GM12892 (cell line): ENCODE results near the gene OTUB1.

Experiments used
- DNase-seq: peaks from one replicate; pipeline ENCODE4 v3.0.0; 2011; ENCODE audit not compliant: insufficient read length
- FAIRE-seq: peaks from 2 replicates; lab custom pipeline; 2011; peaks lifted over from hg19 to GRCh38; lab: Jason Lieb, UNC
- POLR2A ChIP-seq: IDR thresholded peaks from 2 replicates; pipeline ENCODE4 v1.6.1; 2011; ENCODE audit warnings: low read depth, low read length, control low read depth
- POLR2AphosphoS5 ChIP-seq: IDR thresholded peaks from 2 replicates; pipeline ENCODE4 v1.6.1; 2011; ENCODE audit warnings: low read depth, low read length, control low read depth
- TAF1 ChIP-seq: IDR thresholded peaks from 2 replicates; pipeline ENCODE4 v1.6.1; 2011; ENCODE audit warnings: low read depth, mild to moderate bottlenecking, control low read depth, low read length, borderline replicate concordance

Gene OTUB1

DNA sequence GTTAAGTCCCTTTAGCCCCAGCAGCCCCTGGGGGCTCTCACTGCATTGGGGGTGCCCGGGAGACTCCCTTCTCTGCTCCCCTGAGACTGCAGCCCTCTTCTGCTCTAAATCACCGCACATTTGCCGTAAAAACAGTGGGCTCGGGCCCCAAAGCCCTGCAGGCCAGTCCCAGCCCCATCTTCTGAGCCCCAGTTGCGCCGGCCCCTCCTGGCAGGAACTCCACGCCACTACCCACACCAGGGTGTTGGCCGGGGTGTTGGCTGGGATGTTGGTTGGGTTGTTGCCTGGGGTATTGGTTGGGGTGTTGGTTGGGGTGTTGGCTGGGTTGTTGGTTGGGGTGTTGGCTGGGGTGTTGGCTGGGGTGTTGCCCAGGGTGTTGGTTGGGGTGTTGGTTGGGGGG lies 23.5 kb downstream of the OTUB1 start:
- FAIRE-seq: no peak
- TF ChIP-seq TAF1 (no peak), POLR2A (no peak), POLR2AphosphoS5 (no peak)
- DNase-seq: no peak

- DNase-seq (no peak), FAIRE-seq (peak; percentile 66)
- TF ChIP-seq POLR2AphosphoS5 (no peak), POLR2A (no peak)
Observed at GRCh38 chr11:64010783-64011182, 24.5 kb downstream of the OTUB1 start.

DNA sequence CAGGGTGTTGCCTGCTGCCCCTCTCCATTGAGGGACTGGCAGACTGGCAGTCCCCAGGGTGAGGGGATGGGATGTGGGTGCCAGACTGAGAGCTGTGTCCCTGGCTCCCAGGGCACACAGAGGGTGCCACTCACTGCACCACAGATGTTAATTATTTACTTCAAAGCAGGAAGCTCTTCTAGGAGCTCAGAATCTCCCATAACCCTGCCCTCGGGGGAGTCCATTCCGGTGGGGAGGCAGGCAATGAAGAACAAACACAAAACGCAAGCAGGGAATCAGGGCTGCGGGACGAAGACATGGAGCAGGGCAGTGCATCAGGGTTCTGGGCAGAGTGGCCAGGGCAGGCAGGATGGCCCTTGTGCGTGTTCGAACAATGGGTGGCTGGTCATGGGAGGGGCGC lies 25.1 kb downstream of the OTUB1 start:
- FAIRE-seq (no peak), DNase-seq (no peak)
- TF ChIP-seq POLR2A: no peak

DNA sequence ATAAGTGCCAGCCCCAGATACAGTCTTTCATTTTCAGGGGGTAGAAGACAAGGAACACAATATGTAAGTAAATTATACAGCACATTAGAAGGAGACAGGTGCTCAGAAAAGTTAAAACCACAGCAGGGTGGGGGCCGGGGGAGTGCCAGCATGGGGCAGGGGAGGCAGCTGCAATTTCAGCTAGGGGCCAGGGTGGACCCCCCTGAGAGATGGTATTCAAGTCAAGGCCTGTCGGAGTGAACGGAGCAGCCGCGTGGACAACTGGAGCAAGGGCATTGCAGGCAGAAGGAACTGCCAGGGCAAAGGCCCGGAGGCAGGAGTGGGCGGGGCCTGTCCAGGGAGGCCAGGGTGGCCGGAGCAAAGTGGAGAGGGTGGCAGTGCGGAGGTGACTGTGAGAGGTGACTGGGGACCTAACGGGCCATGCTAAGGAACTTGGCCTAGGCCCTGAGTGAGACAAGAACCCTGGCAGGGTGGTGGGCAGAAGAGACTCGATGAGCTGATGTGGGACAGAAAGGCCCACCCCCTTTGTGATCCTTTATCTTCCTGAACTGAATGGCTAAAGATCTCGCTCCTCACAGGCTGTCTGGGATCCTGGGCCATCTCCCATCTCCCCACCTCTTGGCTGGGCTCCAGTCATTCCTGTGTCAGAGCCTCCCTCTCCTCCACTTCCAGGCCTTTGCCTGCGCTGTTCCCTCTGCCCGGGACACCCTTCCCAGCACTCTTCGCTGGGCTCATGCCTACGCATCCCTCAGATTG lies 27.1 kb downstream of the OTUB1 start:
- no peak for FAIRE-seq
- TF ChIP-seq TAF1 (no peak), POLR2AphosphoS5 (no peak), POLR2A (no peak)
- DNase-seq: no peak

DNA sequence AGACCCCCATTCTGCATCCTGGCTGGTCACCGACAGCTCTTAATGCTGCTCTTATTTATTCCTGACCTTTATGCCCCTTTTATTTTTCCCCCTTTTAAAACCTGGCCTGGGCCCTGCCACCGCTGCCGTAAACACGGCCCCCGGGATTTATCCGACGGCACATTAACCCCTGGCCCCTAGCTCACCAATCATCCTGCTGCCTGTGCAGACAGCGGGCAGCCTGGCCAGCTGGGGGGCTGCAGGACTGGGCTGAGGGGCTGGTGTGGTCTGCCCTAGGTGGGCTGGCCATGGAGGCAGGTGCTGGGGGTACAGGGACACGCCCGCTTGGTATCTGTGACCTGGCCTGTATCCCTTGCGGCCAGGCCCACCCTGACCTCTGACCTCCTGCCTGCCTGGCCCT lies 28.1 kb downstream of the OTUB1 start:
- FAIRE-seq: no peak
- TF ChIP-seq POLR2A (no peak), POLR2AphosphoS5 (no peak), TAF1 (no peak)
- DNase-seq: no peak

DNA sequence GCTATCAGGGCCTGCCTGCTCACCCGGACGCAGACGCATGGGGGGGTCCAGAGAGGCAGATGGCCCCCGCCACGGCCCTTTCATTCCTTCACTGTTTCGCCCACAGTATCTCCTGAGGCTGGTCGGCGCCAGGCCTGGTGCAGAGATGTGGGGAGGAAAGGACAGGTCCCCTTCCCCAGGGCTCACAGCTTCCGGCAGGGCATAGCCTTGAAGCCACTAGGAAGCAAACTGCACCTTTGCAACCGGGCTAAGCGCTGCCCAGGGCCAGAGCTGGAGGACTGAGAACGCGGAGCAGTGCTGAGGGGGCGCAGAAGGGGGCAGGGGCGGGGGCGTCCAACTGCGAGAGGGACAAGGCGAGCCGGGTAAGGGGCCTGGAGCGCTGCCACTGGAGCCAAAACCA lies 29.3 kb downstream of the OTUB1 start:
- no peak for TF ChIP-seq POLR2AphosphoS5
- no peak for FAIRE-seq
- DNase-seq: no peak

DNA sequence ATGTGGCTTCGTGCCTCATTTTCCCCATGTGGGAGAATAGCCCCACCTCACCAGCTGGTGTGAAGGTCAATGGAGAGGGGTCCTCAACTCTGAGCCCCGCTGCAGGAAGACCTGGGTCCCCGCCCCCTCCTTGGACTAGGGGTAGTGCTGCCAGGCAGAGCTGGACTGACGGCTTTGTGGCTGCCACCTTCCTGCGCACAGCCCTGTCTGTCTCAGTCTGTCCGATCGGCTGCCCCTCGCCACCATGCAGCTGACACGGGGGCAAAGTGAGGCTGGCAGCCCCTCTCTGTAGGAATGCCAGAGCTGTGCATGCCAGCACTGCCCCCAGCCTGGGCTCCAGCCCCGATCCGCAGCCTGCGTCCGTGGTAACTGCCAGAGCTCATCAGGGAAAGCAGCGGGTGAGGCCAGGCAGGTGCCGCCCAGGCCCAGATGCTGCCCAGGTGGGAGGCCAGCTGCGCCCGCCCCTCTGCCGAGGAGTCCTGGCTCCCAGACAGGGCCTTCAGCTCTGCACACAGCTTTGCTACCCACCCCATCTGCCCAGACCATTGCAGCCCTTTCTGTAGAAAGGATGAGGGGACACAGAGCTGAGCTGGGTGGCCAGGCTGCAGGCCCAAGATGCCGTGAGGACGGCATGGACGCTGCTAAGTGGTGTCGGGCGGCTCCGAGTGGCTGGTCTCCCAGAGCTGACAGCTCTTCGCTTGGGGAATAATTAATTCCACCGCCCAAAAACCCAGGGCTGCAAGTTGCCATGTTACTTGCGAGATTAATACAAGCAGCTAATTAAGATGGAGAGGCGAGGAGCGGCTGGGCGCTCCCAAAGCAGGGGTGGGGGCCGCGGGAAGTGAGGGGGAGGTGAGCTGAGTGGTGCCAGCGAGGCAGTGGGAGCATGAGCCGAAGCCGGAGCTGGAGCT lies 30.0 kb downstream of the OTUB1 start:
- FAIRE-seq: no peak
- DNase-seq: no peak

GRCh38 chr11:64017945-64018224 lies 31.6 kb downstream of the OTUB1 start:
- DNase-seq (no peak), FAIRE-seq (no peak)
- TF ChIP-seq POLR2AphosphoS5 (no peak), TAF1 (no peak), POLR2A (no peak)

More for the DNA sequence above, 30.0 kb downstream of the OTUB1 start:
- TF ChIP-seq POLR2AphosphoS5: no peak
- TF ChIP-seq TAF1: no peak

DNA sequence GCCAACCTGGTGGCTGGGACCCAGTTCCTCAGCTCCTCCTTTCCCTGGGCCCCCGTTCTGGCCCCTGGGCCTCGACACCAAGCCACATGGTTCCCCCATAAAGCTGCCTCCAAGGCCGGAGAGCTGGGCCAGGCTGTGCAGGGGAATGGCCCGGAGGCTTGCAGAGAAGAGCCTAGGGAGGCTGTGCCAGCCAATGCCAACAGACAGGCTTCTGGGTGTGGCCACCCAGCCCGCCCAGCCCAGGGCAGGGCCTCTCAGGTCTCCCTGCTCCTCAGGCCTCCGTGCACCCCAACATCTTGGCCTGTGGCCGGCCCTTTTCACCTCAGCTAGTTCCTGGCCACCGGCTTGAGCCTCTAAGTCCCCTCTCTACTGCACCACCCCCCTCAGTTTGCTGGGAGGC lies 32.1 kb downstream of the OTUB1 start:
- FAIRE-seq (no peak), DNase-seq (no peak)
- no peak for TF ChIP-seq TAF1

GRCh38 chr11:64019106-64020037 lies 33.1 kb downstream of the OTUB1 start:
- FAIRE-seq (no peak), DNase-seq (no peak)
- TF ChIP-seq POLR2AphosphoS5 (no peak), POLR2A (no peak), TAF1 (no peak)

DNA sequence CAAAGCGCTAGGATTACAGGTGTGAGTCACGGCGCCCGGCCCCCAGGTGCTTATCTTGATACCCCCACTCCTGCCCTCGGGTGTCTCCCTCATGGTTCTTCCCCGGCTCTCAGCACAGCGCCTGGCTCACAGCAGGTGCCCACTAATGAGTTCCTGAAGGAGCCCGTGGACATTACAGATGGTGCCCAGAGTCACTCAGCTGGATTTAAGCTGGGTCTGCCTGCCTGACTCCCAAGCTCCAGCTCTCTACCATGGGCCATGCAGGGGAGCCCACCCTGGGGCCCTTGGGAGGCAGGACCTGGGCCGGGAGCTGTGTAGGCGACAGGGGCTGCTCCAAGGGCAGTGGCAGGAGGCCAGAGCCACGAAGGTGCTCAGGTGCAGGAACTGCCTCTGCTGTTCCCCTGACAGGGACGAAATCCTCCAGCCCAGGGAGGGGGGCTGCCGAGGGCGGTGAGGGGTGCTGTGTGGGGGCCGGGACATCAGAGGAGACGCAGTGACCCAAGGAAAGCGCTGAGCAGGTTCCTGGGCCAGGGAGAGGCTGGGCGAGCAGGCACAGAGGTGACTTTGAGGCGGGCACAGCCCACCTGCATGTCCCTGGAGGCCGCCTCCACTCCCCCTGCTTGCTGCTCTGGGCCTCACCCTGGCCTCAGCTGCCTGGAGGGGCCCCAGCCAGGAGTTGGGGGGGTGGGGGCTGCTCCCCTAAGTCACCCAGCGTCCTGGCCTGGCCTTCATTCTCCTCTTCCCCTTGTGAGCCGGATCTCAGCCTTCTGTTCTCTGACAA lies 34.9 kb downstream of the OTUB1 start:
- DNase-seq (no peak), FAIRE-seq (no peak)
- TF ChIP-seq TAF1: no peak
- TF ChIP-seq POLR2A: no peak
- no peak for TF ChIP-seq POLR2AphosphoS5

DNA sequence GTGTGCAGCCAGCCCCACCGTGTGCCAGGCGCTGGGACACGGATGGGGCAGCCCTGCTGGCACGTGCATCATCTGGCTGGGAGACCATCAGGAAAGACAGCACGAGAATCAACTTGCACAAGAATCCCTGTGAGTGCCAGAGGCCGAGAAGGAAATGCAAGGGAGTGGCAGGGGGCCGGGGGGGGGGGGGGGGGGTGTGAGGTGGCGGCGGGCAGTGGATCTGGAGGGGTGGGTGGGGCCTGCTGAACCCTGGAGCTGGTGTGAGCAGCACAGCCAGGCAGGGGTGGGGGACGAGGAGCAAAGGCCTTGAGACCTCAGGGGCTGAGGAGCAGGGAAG lies 35.5 kb downstream of the OTUB1 start:
- no peak for TF ChIP-seq POLR2AphosphoS5
- TF ChIP-seq TAF1: no peak
- TF ChIP-seq POLR2A: no peak
- FAIRE-seq (no peak), DNase-seq (no peak)
